Sigmoid colon (tissue), 4 donors: ENCODE results near the gene DIPK1A.

Experiments used
- EP300 ChIP-seq, 4 donors: sonication (generic); formaldehyde crosslinking; IDR thresholded peaks; one replicate each; pipeline ENCODE4 v1.6.1; 2017; ENCODE audit warnings: antibody characterized with exemption in 4 of 4
- POLR2A ChIP-seq, 2 donors: fragments of 450-650 bp; IDR thresholded peaks; one replicate each; pipeline ENCODE4 v1.6.1; 2016; ENCODE audit warnings: antibody characterized with exemption in 2 of 2, mild to moderate bottlenecking in 2 of 2, moderate library complexity in 2 of 2
- POLR2AphosphoS5 ChIP-seq, 4 donors: sonication (generic); formaldehyde crosslinking; IDR thresholded peaks; one replicate each; pipeline ENCODE4 v1.6.1; 2017; ENCODE audit warnings: antibody characterized with exemption in 4 of 4
- TF ChIP-seq, protein P1 (sequence below), 4 experiments: fragments of 450-650 bp in 3 of 4; fragments of 200-600 bp in 1 of 4; IDR thresholded peaks; one replicate each; pipeline ENCODE4 v1.5.1; 2016 to 2019; ENCODE audit warnings: antibody characterized with exemption in 4 of 4, mild to moderate bottlenecking in 3 of 4, moderate library complexity in 2 of 4

DNA sequence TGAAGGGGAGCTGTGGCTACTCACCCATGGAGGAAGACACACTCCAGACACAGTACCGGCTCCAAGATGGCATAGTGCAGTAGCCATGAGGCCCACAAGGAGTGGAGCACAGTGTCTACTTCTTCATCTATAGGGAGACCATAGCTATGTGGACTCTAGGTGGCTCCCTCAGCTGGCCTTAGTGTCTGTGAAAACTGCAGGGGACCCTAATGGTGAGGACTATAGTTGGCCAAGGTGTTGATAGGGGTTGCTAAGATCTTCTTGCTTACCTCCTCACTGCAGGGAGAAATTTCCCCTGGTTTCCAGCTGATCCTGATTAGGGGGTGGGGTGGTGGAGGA, 58.9 kb downstream of the DIPK1A start:
- TF ChIP-seq, protein P1, sequence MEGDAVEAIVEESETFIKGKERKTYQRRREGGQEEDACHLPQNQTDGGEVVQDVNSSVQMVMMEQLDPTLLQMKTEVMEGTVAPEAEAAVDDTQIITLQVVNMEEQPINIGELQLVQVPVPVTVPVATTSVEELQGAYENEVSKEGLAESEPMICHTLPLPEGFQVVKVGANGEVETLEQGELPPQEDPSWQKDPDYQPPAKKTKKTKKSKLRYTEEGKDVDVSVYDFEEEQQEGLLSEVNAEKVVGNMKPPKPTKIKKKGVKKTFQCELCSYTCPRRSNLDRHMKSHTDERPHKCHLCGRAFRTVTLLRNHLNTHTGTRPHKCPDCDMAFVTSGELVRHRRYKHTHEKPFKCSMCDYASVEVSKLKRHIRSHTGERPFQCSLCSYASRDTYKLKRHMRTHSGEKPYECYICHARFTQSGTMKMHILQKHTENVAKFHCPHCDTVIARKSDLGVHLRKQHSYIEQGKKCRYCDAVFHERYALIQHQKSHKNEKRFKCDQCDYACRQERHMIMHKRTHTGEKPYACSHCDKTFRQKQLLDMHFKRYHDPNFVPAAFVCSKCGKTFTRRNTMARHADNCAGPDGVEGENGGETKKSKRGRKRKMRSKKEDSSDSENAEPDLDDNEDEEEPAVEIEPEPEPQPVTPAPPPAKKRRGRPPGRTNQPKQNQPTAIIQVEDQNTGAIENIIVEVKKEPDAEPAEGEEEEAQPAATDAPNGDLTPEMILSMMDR (IDR thresholded peaks at IDR 0.05) = no peak
- TF ChIP-seq POLR2AphosphoS5 (IDR thresholded peaks at IDR 0.05) (no peak), POLR2A (IDR thresholded peaks at IDR 0.05) (no peak), EP300 (IDR thresholded peaks at IDR 0.05) (no peak)
